CD4-positive, alpha-beta T cell (primary cell): Measurements from ENCODE around the gene CAMKK1. TPM values are rescaled to one million over a fixed set of nuclear protein-coding genes. Genes with fewer than 3 reads are reported as not detected.

Experiments
- ATAC-seq: fragments of 200-7000 bp; cut with Tn5 transposase; one replicate; pipeline ENCODE4 v1.10.0; 2022; ENCODE audit warnings: mild to moderate bottlenecking; ENCODE audit not compliant: poor library complexity
- CTCF ChIA-PET: fragments of 350-600 bp; sonication (Branson Sonifier 250); formaldehyde crosslinking; loops from one replicate; lab custom pipeline; 2021; ENCODE audit warnings: antibody characterized with exemption, inconsistent platforms; lab: Charles Lee
- POLR2A ChIA-PET: fragments of 350-600 bp; sonication (Branson Sonifier 250); formaldehyde crosslinking; loops from one replicate; lab custom pipeline; 2021; ENCODE audit warnings: antibody characterized with exemption, inconsistent platforms; lab: Charles Lee
- DNase-seq, 14 experiments: peaks; one replicate each; pipeline ENCODE4 v3.0.0-alpha.2; 2013 to 2020; ENCODE audit warnings: mixed read lengths in 2 of 14
- H3K27ac ChIP-seq, 2 donors: one replicate each; pipeline versions ENCODE4 v1.5.1 to v1.7.0; 2013; ENCODE audit warnings: low read length in 2 of 2, low read depth in 1 of 2, mild to moderate bottlenecking in 1 of 2
- H3K27me3 ChIP-seq, 2 experiments: 1 replicate in 1 of 2; 2 replicates in 1 of 2; pipeline versions ENCODE4 v1.6.1 to v1.7.0; 2013; ENCODE audit warnings: low read length in 2 of 2, control low read depth in 1 of 2, mild to moderate bottlenecking in 1 of 2, moderate library complexity in 1 of 2; ENCODE audit not compliant: insufficient read depth in 2 of 2, control insufficient read depth in 1 of 2
- H3K36me3 ChIP-seq: one replicate; pipeline ENCODE4 v1.6.1; 2013; ENCODE audit warnings: low read length, control low read depth; ENCODE audit not compliant: insufficient read depth
- H3K4me1 ChIP-seq: one replicate; pipeline ENCODE4 v1.6.1; 2013; ENCODE audit warnings: low read length, control low read depth; ENCODE audit not compliant: insufficient read depth
- H3K4me3 ChIP-seq: one replicate; pipeline ENCODE4 v1.5.1; 2013; ENCODE audit warnings: mild to moderate bottlenecking, low read length, moderate library complexity
- H3K9me3 ChIP-seq, 2 experiments: 1 replicate in 1 of 2; 2 replicates in 1 of 2; pipeline versions ENCODE4 v1.6.1 to v1.7.0; 2013; ENCODE audit warnings: low read length in 2 of 2, mild to moderate bottlenecking in 2 of 2, control low read depth in 1 of 2, moderate library complexity in 1 of 2; ENCODE audit not compliant: control insufficient read depth in 1 of 2, insufficient read depth in 1 of 2
- H3K27ac Mint-ChIP-seq: one replicate; pipeline ENCODE4 v1.8.0; 2020; ENCODE audit warnings: mixed read lengths
- H3K27me3 Mint-ChIP-seq: one replicate; pipeline ENCODE4 v1.8.0; 2021; ENCODE audit warnings: mixed read lengths
- H3K36me3 Mint-ChIP-seq: one replicate; pipeline ENCODE4 v1.8.0; 2021; ENCODE audit warnings: low read depth, mixed read lengths
- H3K4me1 Mint-ChIP-seq: one replicate; pipeline ENCODE4 v1.8.0; 2021; ENCODE audit warnings: low read depth, mixed read lengths
- H3K4me3 Mint-ChIP-seq: one replicate; pipeline ENCODE4 v1.8.0; 2020; ENCODE audit warnings: mild to moderate bottlenecking, mixed read lengths
- H3K9me3 Mint-ChIP-seq: one replicate; pipeline ENCODE4 v1.8.0; 2020; ENCODE audit warnings: mixed read lengths
- CTCF ChIP-seq: fragments of 200-600 bp; IDR thresholded peaks from one replicate; pipeline ENCODE4 v1.8.0; 2022; ENCODE audit warnings: antibody characterized with exemption, mild to moderate bottlenecking
- intact Hi-C, 2 experiments: fragments of 100-400 bp; cut with DNase I in 1 of 2; cut with micrococcal nuclease in 1 of 2; formaldehyde crosslinking; loops; one replicate each; pipeline versions ENCODE4 v1.15.1 to v1.9.0; 2023 to 2025; cut with DNase I, micrococcal nuclease
- total RNA-seq, 174 experiments: library from RNA in 2 of 174; stranded (reverse) in 2 of 174; gene quantifications; one replicate each; pipeline ENCODE4 v1.2.3 and lab custom pipeline; 2021 to 2026

CAMKK1 gene
- total RNA-seq, 2 experiments from 2014 or later, result 4.8 to 4.9 TPM

GRCh38 chr17:3864534-3864933, 28.3 kb downstream of the CAMKK1 start:
- POLR2A ChIA-PET, result no interaction called here
- H3K27ac Mint-ChIP-seq, result no peak overlapping the region
- no peak for TF ChIP-seq CTCF
- CTCF ChIA-PET, result interaction anchor here (1.9 kb wide), 1 partner anchor 18 kb away, joined by 7 read pairs; the partner anchor contains the start of gene NCBP3
- Histone ChIP-seq H3K4me1 (no peaks in the 10 kb centered on the region), H3K27me3 (no peaks in the 10 kb centered on the region), H3K36me3 (peaks cover 5% of the 10 kb centered on the region), H3K27ac (no peak overlapping the region), H3K4me3 (no peak overlapping the region), H3K9me3 (no peaks in the 10 kb centered on the region)
- ATAC-seq, result no peak
- H3K27me3 Mint-ChIP-seq, result no peaks in the 10 kb centered on the region
- no peak overlapping the region for H3K4me3 Mint-ChIP-seq
- no peaks in the 10 kb centered on the region for H3K9me3 Mint-ChIP-seq
- no peak for DNase-seq
- no peaks in the 10 kb centered on the region for H3K36me3 Mint-ChIP-seq
- intact Hi-C loops, result no loop called here
- no peaks in the 10 kb centered on the region for H3K4me1 Mint-ChIP-seq

- no peak overlapping the region for H3K27ac ChIP-seq
- ChIA-PET CTCF (interaction anchor here (0.9 to 1.0 kb wide), 2 partner anchors 16 to 51 kb away, joined by 4 read pairs; partner anchors contain the start of gene NCBP3), POLR2A (no interaction called here)
- Mint-ChIP-seq H3K4me1 (no peaks in the 10 kb centered on the region), H3K36me3 (no peaks in the 10 kb centered on the region), H3K27me3 (no peaks in the 10 kb centered on the region), H3K9me3 (no peaks in the 10 kb centered on the region), H3K4me3 (no peak overlapping the region), H3K27ac (no peak overlapping the region)
- intact Hi-C loops, result loop anchor here in 1 of 2 experiments (2.0 kb wide), 1 partner anchor 53 kb away; no protein-coding TSS in a partner anchor
- DNase-seq (no peak), ATAC-seq (no peak)
- H3K36me3 ChIP-seq, result peaks cover 5% of the 10 kb centered on the region
- no peak overlapping the region for H3K4me3 ChIP-seq
- no peaks in the 10 kb centered on the region for H3K4me1 ChIP-seq
- H3K27me3 ChIP-seq, result no peaks in the 10 kb centered on the region
- no peaks in the 10 kb centered on the region for H3K9me3 ChIP-seq
- no peak for TF ChIP-seq CTCF
Measured at GRCh38 chr17:3861761-3862681, 30.8 kb downstream of the CAMKK1 start.

- Histone ChIP-seq H3K27ac (no peak overlapping the region), H3K4me1 (no peaks in the 10 kb centered on the region), H3K36me3 (peaks cover 5% of the 10 kb centered on the region), H3K4me3 (no peak overlapping the region), H3K9me3 (no peaks in the 10 kb centered on the region), H3K27me3 (no peaks in the 10 kb centered on the region)
- Mint-ChIP-seq H3K4me3 (no peak overlapping the region), H3K27ac (no peak overlapping the region), H3K4me1 (no peaks in the 10 kb centered on the region), H3K36me3 (no peaks in the 10 kb centered on the region), H3K9me3 (no peaks in the 10 kb centered on the region), H3K27me3 (no peaks in the 10 kb centered on the region)
- no peak for ATAC-seq
- intact Hi-C loops, result no loop called here
- CTCF ChIA-PET, result interaction anchor here (0.9 kb wide), 1 partner anchor 15 kb away, joined by 4 read pairs; the partner anchor contains the start of gene NCBP3
- POLR2A ChIA-PET, result no interaction called here
- DNase-seq, result no peak
- TF ChIP-seq CTCF, result no peak
Measured at GRCh38 chr17:3860939-3861700, 31.7 kb downstream of the CAMKK1 start.
